Prostate gland (tissue), 2 donors: ENCODE data around the gene KIAA1755. TPM values are rescaled to one million over a fixed set of nuclear protein-coding genes. Genes with fewer than 3 reads are reported as not detected.

Experiments used
- DNase-seq: peaks from one replicate; pipeline ENCODE4 v3.0.0-alpha.2; 2019; ENCODE audit warnings: low spot score
- H3K27ac ChIP-seq, 2 donors: fragments of 200-600 bp; sonication (generic); 2 replicates each; pipeline ENCODE4 v1.5.1; 2017 to 2019
- H3K27me3 ChIP-seq: fragments of 200-600 bp; sonication (generic); replicated peaks from 2 replicates; pipeline ENCODE4 v1.5.1; 2019; ENCODE audit not compliant: insufficient read depth
- H3K36me3 ChIP-seq, 2 donors: fragments of 200-600 bp; sonication (generic); 1 replicate in 1 of 2; 2 replicates in 1 of 2; pipeline versions ENCODE4 v1.5.1 to v1.8.1; 2017 to 2019
- H3K4me1 ChIP-seq: fragments of 200-600 bp; sonication (generic); replicated peaks from 2 replicates; pipeline ENCODE4 v1.5.1; 2019
- H3K4me3 ChIP-seq, 2 donors: fragments of 200-600 bp; sonication (generic); 2 replicates each; pipeline ENCODE4 v1.5.1; 2017 to 2019
- H3K9me3 ChIP-seq: fragments of 200-600 bp; sonication (generic); 2 replicates; pipeline ENCODE4 v1.5.1; 2017
- POLR2A ChIP-seq: fragments of 450-650 bp; IDR thresholded peaks from one replicate; pipeline ENCODE4 v1.6.1; 2016; ENCODE audit warnings: antibody characterized with exemption, mild to moderate bottlenecking
- POLR2AphosphoS5 ChIP-seq: sonication (generic); formaldehyde crosslinking; IDR thresholded peaks from one replicate; pipeline ENCODE4 v1.6.1; 2017; ENCODE audit warnings: antibody characterized with exemption
- WGBS: methylation state at CpG from one replicate; pipeline ENCODE4 v1.1.5; 2018; 5-methylcytosine and 5-hydroxymethylcytosine counted together
- intact Hi-C: fragments of 100-400 bp; cut with DNase I; formaldehyde crosslinking; loops from one replicate; pipeline ENCODE4 v1.14.2; 2022
- total RNA-seq, 2 donors: library from RNA; depleted of rRNA; stranded (reverse); fragments of >200 nt; gene quantifications; one replicate each; pipeline ENCODE4 v1.1.0, GENCODE V29; 2016
- TF ChIP-seq, protein P1 (sequence below), 4 experiments: fragments of 200-600 bp in 2 of 4; fragments of 450-650 bp in 2 of 4; sonication (generic) in 2 of 4; IDR thresholded peaks; 1 replicate in 3 of 4; 2 replicates in 1 of 4; pipeline ENCODE4 v1.5.1; 2016 to 2019; ENCODE audit warnings: antibody characterized with exemption in 4 of 4, mild to moderate bottlenecking in 2 of 4, moderate library complexity in 2 of 4

The KIAA1755 gene
- total RNA-seq, 2 donors from 2014 or later, result 5.0 to 10.8 TPM

DNA sequence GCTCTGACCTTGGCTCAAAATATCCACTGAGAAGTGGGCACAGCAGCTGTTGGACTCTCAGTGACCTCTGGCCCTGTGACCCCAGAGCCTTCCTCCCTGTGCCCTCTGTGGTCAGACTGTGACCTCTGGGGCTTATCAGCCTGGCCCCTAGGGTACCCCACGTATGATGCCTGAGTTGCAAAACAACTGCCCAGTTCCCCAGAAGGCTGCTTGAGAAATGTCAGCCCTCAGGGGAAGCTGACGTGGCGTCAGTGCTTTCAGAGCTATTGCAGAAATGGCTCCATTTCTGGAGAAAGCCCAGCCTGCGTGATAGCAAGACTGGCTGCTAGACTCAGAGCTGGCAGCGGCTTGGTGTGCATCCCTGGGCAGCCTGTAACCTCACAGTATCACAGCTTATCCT, 63.9 kb downstream of the KIAA1755 start:
- Histone ChIP-seq H3K4me3 (no peak overlapping the region), H3K9me3 (no peaks in the 10 kb centered on the region), H3K4me1 (no peaks in the 10 kb centered on the region), H3K27me3 (no peaks in the 10 kb centered on the region), H3K36me3 (no peaks in the 10 kb centered on the region), H3K27ac (no peak overlapping the region)
- TF ChIP-seq POLR2A (no peak), POLR2AphosphoS5 (no peak)
- TF ChIP-seq, protein P1, sequence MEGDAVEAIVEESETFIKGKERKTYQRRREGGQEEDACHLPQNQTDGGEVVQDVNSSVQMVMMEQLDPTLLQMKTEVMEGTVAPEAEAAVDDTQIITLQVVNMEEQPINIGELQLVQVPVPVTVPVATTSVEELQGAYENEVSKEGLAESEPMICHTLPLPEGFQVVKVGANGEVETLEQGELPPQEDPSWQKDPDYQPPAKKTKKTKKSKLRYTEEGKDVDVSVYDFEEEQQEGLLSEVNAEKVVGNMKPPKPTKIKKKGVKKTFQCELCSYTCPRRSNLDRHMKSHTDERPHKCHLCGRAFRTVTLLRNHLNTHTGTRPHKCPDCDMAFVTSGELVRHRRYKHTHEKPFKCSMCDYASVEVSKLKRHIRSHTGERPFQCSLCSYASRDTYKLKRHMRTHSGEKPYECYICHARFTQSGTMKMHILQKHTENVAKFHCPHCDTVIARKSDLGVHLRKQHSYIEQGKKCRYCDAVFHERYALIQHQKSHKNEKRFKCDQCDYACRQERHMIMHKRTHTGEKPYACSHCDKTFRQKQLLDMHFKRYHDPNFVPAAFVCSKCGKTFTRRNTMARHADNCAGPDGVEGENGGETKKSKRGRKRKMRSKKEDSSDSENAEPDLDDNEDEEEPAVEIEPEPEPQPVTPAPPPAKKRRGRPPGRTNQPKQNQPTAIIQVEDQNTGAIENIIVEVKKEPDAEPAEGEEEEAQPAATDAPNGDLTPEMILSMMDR (IDR thresholded peaks at IDR 0.05), result no peak
- WGBS, result 41% methylated on average over 4 of the region's 5 CpGs
- intact Hi-C loops, result no loop called here
- DNase-seq, result no peak

DNA sequence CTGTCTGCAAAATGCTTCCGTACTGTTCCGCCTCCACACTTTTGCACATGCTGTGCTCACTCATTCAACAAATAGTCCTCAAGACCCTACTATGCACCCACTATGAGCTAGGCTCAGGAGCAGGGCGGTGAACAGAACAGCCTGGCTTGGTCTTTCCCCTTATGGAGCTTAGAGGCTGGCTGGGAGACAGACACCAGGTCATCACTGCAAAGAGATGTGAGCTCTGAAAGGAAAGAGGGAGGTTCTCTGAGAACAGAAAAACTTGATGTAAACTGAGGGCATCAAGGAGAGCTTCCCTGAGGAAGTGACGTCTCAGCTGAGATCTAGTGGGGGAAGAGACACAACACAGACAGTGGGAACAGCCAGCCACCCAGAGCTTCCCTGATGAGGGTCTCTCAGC, 64.5 kb downstream of the KIAA1755 start:
- H3K9me3 ChIP-seq, result no peaks in the 10 kb centered on the region
- H3K36me3 ChIP-seq, result no peaks in the 10 kb centered on the region
- no peak for DNase-seq
- intact Hi-C loops, result no loop called here
- H3K4me3 ChIP-seq, result no peak overlapping the region
- WGBS, result 95% methylated on average over 4 of the region's 4 CpGs
- no peaks in the 10 kb centered on the region for H3K4me1 ChIP-seq
- TF ChIP-seq POLR2A, result no peak
- TF ChIP-seq, protein P1 (IDR thresholded peaks at IDR 0.05), result no peak
- no peak for TF ChIP-seq POLR2AphosphoS5
- no peak overlapping the region for H3K27ac ChIP-seq
- no peaks in the 10 kb centered on the region for H3K27me3 ChIP-seq

DNA sequence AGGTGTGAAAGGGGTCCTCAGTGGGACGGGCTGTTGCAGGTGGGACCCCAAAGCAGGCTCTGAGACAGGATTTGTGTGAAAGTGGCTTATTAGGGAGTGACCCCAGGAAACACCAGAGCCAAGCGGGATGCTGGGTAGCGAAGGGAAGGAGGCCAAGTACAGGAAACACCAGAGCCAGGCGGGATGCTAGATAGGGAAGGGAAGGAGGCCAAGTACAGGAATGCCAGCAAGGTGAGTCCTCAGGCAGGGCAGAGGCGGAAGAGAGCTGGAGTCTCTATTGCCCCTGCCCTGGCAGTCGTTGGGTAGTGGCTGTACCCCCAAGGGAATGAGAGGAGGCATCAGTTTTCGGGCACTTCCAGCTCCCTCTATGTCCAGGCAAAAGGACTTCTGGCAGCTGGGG, 65.0 kb downstream of the KIAA1755 start:
- H3K27me3 ChIP-seq, result no peaks in the 10 kb centered on the region
- DNase-seq, result no peak
- intact Hi-C loops, result no loop called here
- no peaks in the 10 kb centered on the region for H3K4me1 ChIP-seq
- H3K9me3 ChIP-seq, result no peaks in the 10 kb centered on the region
- no peaks in the 10 kb centered on the region for H3K36me3 ChIP-seq
- H3K27ac ChIP-seq, result no peak overlapping the region
- TF ChIP-seq POLR2AphosphoS5, result no peak
- TF ChIP-seq, protein P1 (IDR thresholded peaks at IDR 0.05), result no peak
- TF ChIP-seq POLR2A, result no peak
- WGBS, result 76% methylated on average over 7 of the region's 7 CpGs
- no peak overlapping the region for H3K4me3 ChIP-seq

DNA sequence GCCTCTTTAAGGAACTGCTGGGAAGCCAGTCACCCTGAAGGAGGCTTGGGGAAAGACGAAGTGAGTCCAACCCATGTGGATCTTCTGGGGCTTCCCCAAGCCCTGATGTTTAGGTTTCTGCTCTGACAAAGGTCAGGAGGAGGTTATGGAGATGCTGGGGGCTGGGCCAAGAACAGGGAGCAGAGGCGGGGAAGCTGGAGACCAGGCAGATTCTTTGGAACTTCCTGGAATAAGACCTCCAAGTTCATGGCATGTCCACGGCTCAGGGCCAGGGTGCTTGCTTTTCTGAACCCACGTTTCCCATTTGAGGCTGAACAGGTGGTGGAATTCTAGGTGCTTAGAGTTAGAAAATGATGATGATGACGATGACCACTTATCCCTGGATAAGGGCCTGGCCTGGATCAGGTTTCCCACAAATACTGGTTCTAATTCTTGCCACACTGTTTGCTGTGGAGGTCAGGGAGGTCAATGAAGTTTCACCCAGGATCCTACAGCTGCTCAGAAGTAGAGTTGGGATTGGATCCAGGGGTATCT, 65.5 kb downstream of the KIAA1755 start:
- intact Hi-C loops, result no loop called here
- TF ChIP-seq POLR2A (no peak), POLR2AphosphoS5 (no peak)
- TF ChIP-seq, protein P1 (IDR thresholded peaks at IDR 0.05), result no peak
- 74% methylated on average over 5 of the region's 5 CpGs for WGBS
- DNase-seq, result no peak
- Histone ChIP-seq H3K36me3 (no peaks in the 10 kb centered on the region), H3K4me3 (no peak overlapping the region), H3K27ac (no peak overlapping the region), H3K4me1 (no peaks in the 10 kb centered on the region), H3K9me3 (no peaks in the 10 kb centered on the region), H3K27me3 (no peaks in the 10 kb centered on the region)

DNA sequence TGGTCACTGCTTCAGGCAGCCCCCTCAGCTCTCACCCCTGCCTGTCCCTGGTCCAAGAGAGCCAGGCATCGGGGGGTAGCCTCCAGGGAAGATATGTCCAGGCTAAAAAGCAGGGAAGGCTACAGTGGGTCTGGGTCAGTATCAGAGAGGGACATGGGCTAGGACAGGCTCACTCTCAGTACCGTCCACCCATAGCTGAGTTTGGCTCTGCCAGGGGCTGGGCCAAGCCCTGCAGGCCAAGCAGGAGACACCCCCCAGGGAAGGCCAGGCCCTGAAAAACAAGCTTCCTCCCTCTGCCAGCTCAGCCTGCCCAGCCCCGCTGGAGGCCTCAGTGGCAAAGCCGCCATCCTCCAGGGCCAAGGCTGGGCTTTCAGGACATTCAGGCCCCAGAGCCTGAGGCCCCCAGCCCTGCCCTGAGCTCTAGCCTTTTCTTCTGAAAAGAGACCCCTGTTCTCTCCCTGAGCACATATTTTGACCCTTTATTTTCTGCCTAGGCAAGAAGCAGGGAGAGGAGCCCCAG, 66.9 kb downstream of the KIAA1755 start:
- Histone ChIP-seq H3K27me3 (no peaks in the 10 kb centered on the region), H3K36me3 (no peaks in the 10 kb centered on the region), H3K27ac (no peak overlapping the region), H3K4me1 (no peaks in the 10 kb centered on the region), H3K9me3 (no peaks in the 10 kb centered on the region), H3K4me3 (no peak overlapping the region)
- intact Hi-C loops, result no loop called here
- TF ChIP-seq POLR2A, result no peak
- TF ChIP-seq POLR2AphosphoS5, result no peak
- TF ChIP-seq, protein P1 (IDR thresholded peaks at IDR 0.05), result no peak
- DNase-seq, result no peak
- WGBS, result 95% methylated on average over 4 of the region's 4 CpGs
